ENCODE measurements around the gene FAM53A. TPM values are rescaled to one million over a fixed set of nuclear protein-coding genes. Genes with fewer than 3 reads are reported as not detected.

Gene FAM53A
- total and polyA plus RNA-seq, 2 experiments from 2014 or later = 7.1 to 11.8 TPM

DNA sequence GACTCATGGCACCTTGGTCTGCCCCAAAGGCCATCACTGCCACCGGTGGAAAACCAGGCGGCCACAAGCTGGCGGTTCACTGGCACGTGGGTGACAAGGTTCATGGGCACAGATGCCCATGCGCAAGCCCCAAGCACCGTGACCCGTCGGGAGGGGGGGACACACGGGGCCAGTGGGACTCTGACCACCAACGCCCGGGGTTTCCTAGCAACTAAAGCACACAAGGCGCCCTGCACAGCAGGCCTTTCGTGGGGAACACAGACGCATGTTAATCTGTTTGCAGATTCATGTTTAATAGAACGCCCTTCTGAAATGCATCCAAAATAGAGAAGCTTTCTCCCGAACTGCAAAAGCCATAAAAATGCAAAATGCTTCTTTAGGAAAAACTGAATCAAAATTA, 43.9 kb downstream of the FAM53A start:
- Histone ChIP-seq H3K27me3 (no peaks in the 10 kb centered on the region), H3K36me3 (no peaks in the 10 kb centered on the region), H3K9me3 (ENCODE audit: low read depth) (no peaks in the 10 kb centered on the region), H3K4me3 (no peak overlapping the region), H3K4me1 (ENCODE audit: low read depth) (peaks cover 11% of the 10 kb centered on the region), H3K27ac (no peak overlapping the region)
- TF ChIP-seq, protein P1, sequence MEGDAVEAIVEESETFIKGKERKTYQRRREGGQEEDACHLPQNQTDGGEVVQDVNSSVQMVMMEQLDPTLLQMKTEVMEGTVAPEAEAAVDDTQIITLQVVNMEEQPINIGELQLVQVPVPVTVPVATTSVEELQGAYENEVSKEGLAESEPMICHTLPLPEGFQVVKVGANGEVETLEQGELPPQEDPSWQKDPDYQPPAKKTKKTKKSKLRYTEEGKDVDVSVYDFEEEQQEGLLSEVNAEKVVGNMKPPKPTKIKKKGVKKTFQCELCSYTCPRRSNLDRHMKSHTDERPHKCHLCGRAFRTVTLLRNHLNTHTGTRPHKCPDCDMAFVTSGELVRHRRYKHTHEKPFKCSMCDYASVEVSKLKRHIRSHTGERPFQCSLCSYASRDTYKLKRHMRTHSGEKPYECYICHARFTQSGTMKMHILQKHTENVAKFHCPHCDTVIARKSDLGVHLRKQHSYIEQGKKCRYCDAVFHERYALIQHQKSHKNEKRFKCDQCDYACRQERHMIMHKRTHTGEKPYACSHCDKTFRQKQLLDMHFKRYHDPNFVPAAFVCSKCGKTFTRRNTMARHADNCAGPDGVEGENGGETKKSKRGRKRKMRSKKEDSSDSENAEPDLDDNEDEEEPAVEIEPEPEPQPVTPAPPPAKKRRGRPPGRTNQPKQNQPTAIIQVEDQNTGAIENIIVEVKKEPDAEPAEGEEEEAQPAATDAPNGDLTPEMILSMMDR (IDR thresholded peaks at IDR 0.05; ENCODE audit: low read depth, low read length) = no peak
- DNase-seq (ENCODE audit: low read depth in 1 of 2, low spot score in 1 of 2) = no peak

GRCh38 chr4:1639299-1639868, 44.7 kb downstream of the FAM53A start:
- peaks cover 3% of the 10 kb centered on the region for H3K4me1 ChIP-seq (ENCODE audit: low read depth)
- no peak overlapping the region for H3K27ac ChIP-seq
- H3K36me3 ChIP-seq = no peaks in the 10 kb centered on the region
- no peaks in the 10 kb centered on the region for H3K27me3 ChIP-seq
- DNase-seq (ENCODE audit: low read depth in 1 of 2, low spot score in 1 of 2) = no peak
- TF ChIP-seq, protein P1 (IDR thresholded peaks at IDR 0.05; ENCODE audit: low read depth, low read length) = no peak
- no peak overlapping the region for H3K4me3 ChIP-seq
- H3K9me3 ChIP-seq (ENCODE audit: low read depth) = no peaks in the 10 kb centered on the region

- Histone ChIP-seq H3K9me3 (ENCODE audit: low read depth) (no peaks in the 10 kb centered on the region), H3K27me3 (no peaks in the 10 kb centered on the region), H3K4me3 (no peak overlapping the region), H3K36me3 (no peaks in the 10 kb centered on the region), H3K27ac (no peak overlapping the region), H3K4me1 (ENCODE audit: low read depth) (no peaks in the 10 kb centered on the region)
- TF ChIP-seq, protein P1 (IDR thresholded peaks at IDR 0.05; ENCODE audit: low read depth, low read length) = no peak
- no peak for DNase-seq (ENCODE audit: low read depth in 1 of 2, low spot score in 1 of 2)
These were observed 45.2 kb downstream of the FAM53A start for GRCh38 chr4:1638873-1639272.

DNA sequence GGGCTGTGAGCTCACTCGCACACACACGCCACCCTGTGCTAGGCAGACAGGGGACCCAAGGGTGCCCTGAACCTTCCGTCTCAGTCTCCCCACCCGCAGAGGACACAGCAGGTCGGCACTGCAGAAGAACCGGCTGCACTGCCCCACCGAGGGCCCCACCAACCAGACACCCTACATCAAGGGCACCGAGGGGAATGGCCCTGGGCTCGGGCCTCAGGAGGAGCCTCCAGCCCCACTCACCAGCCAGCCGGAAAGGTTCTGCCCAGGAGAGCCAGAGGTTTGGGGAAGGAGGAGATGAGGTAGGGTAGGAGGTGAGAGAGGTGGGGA, 45.9 kb downstream of the FAM53A start:
- no peak overlapping the region for H3K4me3 ChIP-seq
- no peaks in the 10 kb centered on the region for H3K9me3 ChIP-seq (ENCODE audit: low read depth)
- H3K27ac ChIP-seq = no peak overlapping the region
- H3K36me3 ChIP-seq = no peaks in the 10 kb centered on the region
- no peaks in the 10 kb centered on the region for H3K27me3 ChIP-seq
- no peak for DNase-seq (ENCODE audit: low read depth in 1 of 2, low spot score in 1 of 2)
- TF ChIP-seq, protein P1 (IDR thresholded peaks at IDR 0.05; ENCODE audit: low read depth, low read length) = no peak
- H3K4me1 ChIP-seq (ENCODE audit: low read depth) = no peaks in the 10 kb centered on the region

DNA sequence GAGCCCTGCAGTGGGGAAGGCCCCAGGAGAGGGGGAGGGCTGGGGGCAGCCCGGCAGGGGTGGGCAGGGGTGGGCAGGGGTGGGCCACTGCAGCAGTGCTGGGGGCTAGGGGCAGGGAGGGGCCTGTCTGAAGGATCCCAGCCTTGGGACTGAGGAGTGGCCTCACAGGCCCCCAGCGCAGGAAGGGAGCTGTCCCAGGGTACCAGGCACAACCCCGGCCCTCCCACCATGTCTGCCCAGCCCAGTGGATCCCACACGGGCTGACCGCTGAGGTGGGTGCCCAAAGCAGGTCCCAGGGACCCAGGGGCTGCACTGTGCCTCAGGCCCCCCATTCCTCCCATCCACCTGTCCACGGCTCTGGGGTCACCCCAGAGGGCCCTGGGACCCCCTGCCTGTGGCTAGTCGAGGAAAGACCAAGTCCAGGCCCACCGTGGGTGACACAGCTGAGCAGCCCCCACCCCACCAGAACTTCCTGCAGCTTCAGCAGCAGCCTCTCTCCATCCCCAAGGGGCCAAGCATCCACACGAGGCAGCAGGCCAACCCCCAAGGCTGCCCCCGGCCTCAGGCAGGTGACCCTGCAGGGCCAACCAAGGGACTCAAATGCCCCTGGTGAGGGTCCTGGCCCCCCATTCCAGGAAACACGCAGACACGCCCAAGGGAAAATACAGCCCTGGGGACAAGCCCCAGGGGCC, 46.4 kb downstream of the FAM53A start:
- TF ChIP-seq, protein P1 (IDR thresholded peaks at IDR 0.05; ENCODE audit: low read depth, low read length) = no peak
- Histone ChIP-seq H3K27ac (no peak overlapping the region), H3K4me3 (no peak overlapping the region), H3K36me3 (no peaks in the 10 kb centered on the region), H3K27me3 (no peaks in the 10 kb centered on the region), H3K9me3 (ENCODE audit: low read depth) (no peaks in the 10 kb centered on the region), H3K4me1 (ENCODE audit: low read depth) (no peaks in the 10 kb centered on the region)
- DNase-seq (ENCODE audit: low read depth in 1 of 2, low spot score in 1 of 2) = no peak
